WERI-Rb-1 (cell line): Measurements from ENCODE around the gene HSPB9.

Experiments used
- DNase-seq: peaks from one replicate; pipeline ENCODE4 v3.0.0-alpha.2; 2020
- H3K27ac ChIP-seq: fragments of 250-450 bp; sonication (Bioruptor Pico); 2 replicates; pipeline ENCODE4 v1.5.1; 2020; ENCODE audit warnings: mild to moderate bottlenecking, moderate library complexity
- H3K27me3 ChIP-seq: fragments of 250-450 bp; sonication (Bioruptor Pico); 2 replicates; pipeline ENCODE4 v1.5.1; 2021; ENCODE audit warnings: mild to moderate bottlenecking, low read depth, moderate library complexity; ENCODE audit not compliant: insufficient read depth, severe bottlenecking
- H3K36me3 ChIP-seq: fragments of 250-450 bp; sonication (Bioruptor Pico); 2 replicates; pipeline ENCODE4 v1.5.1; 2020; ENCODE audit warnings: mild to moderate bottlenecking, moderate library complexity
- H3K4me3 ChIP-seq: 2 replicates; pipeline ENCODE4 v1.5.1; 2011; ENCODE audit warnings: low read depth, mild to moderate bottlenecking, control low read depth, low read length
- H3K9me3 ChIP-seq: fragments of 250-450 bp; sonication (Bioruptor Pico); 2 replicates; pipeline ENCODE4 v1.5.1; 2021; ENCODE audit warnings: mild to moderate bottlenecking, moderate library complexity; ENCODE audit not compliant: severe bottlenecking
- CTCF ChIP-seq: IDR thresholded peaks from 2 replicates; pipeline ENCODE4 v1.5.1; 2011; ENCODE audit warnings: low read depth, mild to moderate bottlenecking, control low read depth, inconsistent platforms, low read length

HSPB9 gene

GRCh38 chr17:42129109-42129837 is 6.7 kb downstream of the HSPB9 start:
- no peak for DNase-seq
- H3K27me3 ChIP-seq = no peaks in the 10 kb centered on the region
- H3K4me3 ChIP-seq = no peak overlapping the region
- H3K36me3 ChIP-seq = peaks cover 67% of the 10 kb centered on the region
- H3K27ac ChIP-seq = no peak overlapping the region
- no peak for TF ChIP-seq CTCF
- H3K9me3 ChIP-seq = no peaks in the 10 kb centered on the region

- no peak overlapping the region for H3K4me3 ChIP-seq
- H3K36me3 ChIP-seq = peaks cover 62% of the 10 kb centered on the region
- no peaks in the 10 kb centered on the region for H3K27me3 ChIP-seq
- TF ChIP-seq CTCF = peak; percentile 17; the same call in 1 of the 2 replicates
- no peak overlapping the region for H3K27ac ChIP-seq
- DNase-seq = no peak
- no peaks in the 10 kb centered on the region for H3K9me3 ChIP-seq
Measured at GRCh38 chr17:42130310-42130936, 7.8 kb downstream of the HSPB9 start.

- H3K27ac ChIP-seq = no peak overlapping the region
- no peak for TF ChIP-seq CTCF
- H3K9me3 ChIP-seq = no peaks in the 10 kb centered on the region
- H3K4me3 ChIP-seq = no peak overlapping the region
- H3K36me3 ChIP-seq = peaks cover 59% of the 10 kb centered on the region
- DNase-seq = no peak
- no peaks in the 10 kb centered on the region for H3K27me3 ChIP-seq
Measured at GRCh38 chr17:42131232-42131631, 8.6 kb downstream of the HSPB9 start.

- Histone ChIP-seq H3K27ac (no peak overlapping the region), H3K27me3 (no peaks in the 10 kb centered on the region), H3K36me3 (peaks cover 59% of the 10 kb centered on the region), H3K9me3 (no peaks in the 10 kb centered on the region), H3K4me3 (no peak overlapping the region)
- DNase-seq = no peak
- no peak for TF ChIP-seq CTCF
Measured at GRCh38 chr17:42131981-42132432, 9.4 kb downstream of the HSPB9 start.

GRCh38 chr17:42132941-42133340 is 10.3 kb downstream of the HSPB9 start:
- Histone ChIP-seq H3K27ac (no peak overlapping the region), H3K27me3 (no peaks in the 10 kb centered on the region)
- no peak for TF ChIP-seq CTCF

More at GRCh38 chr17:42132941-42133340, 10.3 kb downstream of the HSPB9 start:
- H3K36me3 ChIP-seq = peaks cover 59% of the 10 kb centered on the region
- no peak for DNase-seq
- no peaks in the 10 kb centered on the region for H3K9me3 ChIP-seq
- no peak overlapping the region for H3K4me3 ChIP-seq
